GM18502 (cell line): ENCODE data around the gene RTP3.
"Not testable (repeated sequence)": the region's sequence is repeated elsewhere in the genome, so short reads cannot be mapped to it uniquely, and the experiment has no call there.

Source experiments
- ATAC-seq: cut with Tn5 transposase; IDR thresholded peaks from one replicate; pipeline ENCODE4 v1.9.1; 2021; ENCODE audit warnings: mild to moderate bottlenecking; ENCODE audit not compliant: unreplicated experiment, poor library complexity

The RTP3 gene

GRCh38 chr3:46489875-46490274 is 7.9 kb upstream of the RTP3 start:
- ATAC-seq = no peak

GRCh38 chr3:46490338-46491084 is 7.3 kb upstream of the RTP3 start:
- ATAC-seq = no peak

- no peak for ATAC-seq
Measured at GRCh38 chr3:46491089-46492070, 6.4 kb upstream of the RTP3 start.

- no peak for ATAC-seq
Measured at GRCh38 chr3:46492890-46493547, 4.8 kb upstream of the RTP3 start.

GRCh38 chr3:46494491-46494890 is 3.3 kb upstream of the RTP3 start:
- not testable (repeated sequence) for ATAC-seq

GRCh38 chr3:46495901-46496456 is 1.8 kb upstream of the RTP3 start:
- ATAC-seq = no peak

- ATAC-seq = no peak
Measured at GRCh38 chr3:46496746-46497555, 825 bp upstream of the RTP3 start.

GRCh38 chr3:46498916-46499519 is 1.2 kb downstream of the RTP3 start:
- ATAC-seq = no peak

- ATAC-seq = no peak
Measured at GRCh38 chr3:46500656-46501635, 3.2 kb downstream of the RTP3 start.

- ATAC-seq = no peak
Measured at GRCh38 chr3:46501702-46502101, 3.9 kb downstream of the RTP3 start.

GRCh38 chr3:46503200-46503874 is 5.6 kb downstream of the RTP3 start:
- ATAC-seq = no peak

- ATAC-seq = no peak
Measured at GRCh38 chr3:46504789-46505188, 7.0 kb downstream of the RTP3 start.

GRCh38 chr3:46505953-46506352 is 8.2 kb downstream of the RTP3 start:
- ATAC-seq = no peak

GRCh38 chr3:46506526-46506925 is 8.8 kb downstream of the RTP3 start:
- ATAC-seq = no peak

GRCh38 chr3:46508850-46509591 is 11.2 kb downstream of the RTP3 start:
- no peak for ATAC-seq

GRCh38 chr3:46509661-46510187 is 11.9 kb downstream of the RTP3 start:
- no peak for ATAC-seq
